ENCODE data around the gene MACROD1.
A peak's percentile ranks its signal among the peaks of the same experiment; 100 is the strongest.

MACROD1 gene

GRCh38 chr11:64035576-64035975 is 130.3 kb downstream of the MACROD1 start, which contains the start of gene FLRT1:
Gene FLRT1 (plus strand): TSS chr11:64035931. CDS start chr11:64116268, 80,337 bp downstream.
- Histone ChIP-seq H3K4me1 (peaks cover 0 to 26% (median 20%) of the 10 kb centered on the region in 4 donors), H3K27ac (no peak within 1 kb of the TSS), H3K4me3 (peak within 1 kb of the TSS; percentile 36 to 54), H3K9me3 (no peaks in the 10 kb centered on the region), H3K36me3 (no peaks in the 10 kb centered on the region), H3K27me3 (peaks cover 0 to 50% of the 10 kb centered on the region in 2 donors)
- no peak for TF ChIP-seq CTCF (IDR thresholded peaks at IDR 0.05)
- no peak for DNase-seq
- intact Hi-C loops (cut with DNase I; ENCODE audit: low total_unique reads) = no loop called here

DNA sequence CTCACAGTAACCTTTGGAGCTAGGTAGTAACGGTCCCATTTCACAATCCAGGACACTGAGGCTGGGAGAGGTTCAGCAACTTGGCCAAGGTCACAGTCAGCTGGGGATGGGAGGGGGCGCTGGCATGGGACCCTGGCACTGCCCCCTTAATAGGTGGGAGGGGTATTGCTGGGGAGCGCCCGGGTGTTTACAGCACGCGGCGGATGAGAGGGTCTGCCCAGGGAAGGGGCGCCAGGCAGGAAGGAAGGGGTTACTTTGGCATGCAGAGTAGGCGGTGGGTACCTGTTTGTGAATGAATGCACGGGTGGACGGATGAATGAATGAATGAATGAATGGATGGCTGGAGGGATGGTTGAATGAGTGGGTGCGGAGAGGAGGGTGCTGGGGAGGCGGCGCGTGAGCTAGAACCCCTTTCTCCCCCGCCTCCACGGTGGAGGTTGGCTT is 130.8 kb downstream of the MACROD1 start:
- no peak for DNase-seq
- Histone ChIP-seq H3K36me3 (no peaks in the 10 kb centered on the region), H3K4me3 (peak overlapping the region; percentile 36 to 54), H3K4me1 (peaks cover 0 to 26% (median 20%) of the 10 kb centered on the region in 4 donors), H3K27me3 (peaks cover 0 to 50% of the 10 kb centered on the region in 2 donors), H3K9me3 (no peaks in the 10 kb centered on the region), H3K27ac (no peak overlapping the region)
- no peak for TF ChIP-seq CTCF (IDR thresholded peaks at IDR 0.05)
- intact Hi-C loops (cut with DNase I; ENCODE audit: low total_unique reads) = no loop called here

DNA sequence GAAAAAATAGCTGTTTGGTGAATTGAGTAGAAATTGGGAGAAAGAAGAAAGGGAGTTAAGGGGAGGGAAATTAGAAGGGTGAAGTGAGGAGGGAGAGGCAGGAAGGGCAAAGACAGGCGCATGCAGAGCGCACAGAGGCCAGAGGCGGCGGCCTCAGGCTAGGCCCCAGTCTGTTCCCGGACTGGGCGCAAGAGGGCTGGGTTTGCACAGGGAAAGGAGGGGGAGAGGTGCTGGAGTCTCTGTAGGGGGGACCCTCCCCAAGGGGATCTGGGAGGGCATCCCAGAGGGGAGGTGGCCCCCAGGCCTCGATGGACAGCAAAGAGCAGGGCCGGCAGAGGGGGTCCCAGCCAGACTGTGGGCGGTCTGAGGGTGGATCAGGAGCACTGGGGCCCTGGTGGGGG is 131.5 kb downstream of the MACROD1 start:
- peaks cover 0 to 26% (median 20%) of the 10 kb centered on the region in 4 donors for H3K4me1 ChIP-seq
- H3K9me3 ChIP-seq = no peaks in the 10 kb centered on the region
- DNase-seq = no peak
- no peak for TF ChIP-seq CTCF (IDR thresholded peaks at IDR 0.05)
- no peak overlapping the region for H3K27ac ChIP-seq
- intact Hi-C loops (cut with DNase I; ENCODE audit: low total_unique reads) = no loop called here
- no peak overlapping the region for H3K4me3 ChIP-seq
- no peaks in the 10 kb centered on the region for H3K36me3 ChIP-seq
- H3K27me3 ChIP-seq = peaks cover 0 to 51% of the 10 kb centered on the region in 2 donors

- no peaks in the 10 kb centered on the region for H3K36me3 ChIP-seq
- no peak for DNase-seq
- intact Hi-C loops (cut with DNase I; ENCODE audit: low total_unique reads) = no loop called here
- H3K27me3 ChIP-seq = peaks cover 0 to 69% of the 10 kb centered on the region in 2 donors
- no peak for TF ChIP-seq CTCF (IDR thresholded peaks at IDR 0.05)
- peaks cover 0 to 32% (median 26%) of the 10 kb centered on the region in 4 donors for H3K4me1 ChIP-seq
- H3K9me3 ChIP-seq = no peaks in the 10 kb centered on the region
- no peak overlapping the region for H3K27ac ChIP-seq
- no peak overlapping the region for H3K4me3 ChIP-seq
These were observed 133.9 kb downstream of the MACROD1 start for GRCh38 chr11:64032050-64032449.

DNA sequence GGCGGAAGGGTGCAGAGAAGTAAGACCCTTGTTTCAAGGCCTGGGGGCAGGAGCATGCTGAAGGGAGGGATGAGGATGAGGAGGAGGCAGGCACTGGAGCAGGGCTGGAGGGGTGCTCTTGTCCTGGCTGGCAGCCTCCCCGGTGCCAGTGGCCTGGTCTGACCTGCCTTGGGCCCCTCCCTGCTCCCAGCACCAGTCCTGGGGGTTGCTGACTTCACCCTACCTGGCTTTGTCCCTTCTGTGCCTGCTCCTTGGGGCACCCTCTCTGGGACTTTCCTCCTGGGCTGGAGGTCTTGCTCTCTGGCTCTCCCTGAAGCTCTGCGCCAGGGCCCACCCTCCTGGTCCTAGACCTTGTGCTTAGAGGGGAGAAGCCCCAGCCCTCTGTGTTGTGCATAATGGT is 134.9 kb downstream of the MACROD1 start:
- Histone ChIP-seq H3K4me1 (peaks cover 0 to 21% (median 17%) of the 10 kb centered on the region in 4 donors), H3K36me3 (no peaks in the 10 kb centered on the region), H3K27ac (no peak overlapping the region), H3K9me3 (no peaks in the 10 kb centered on the region), H3K27me3 (peaks cover 0 to 59% of the 10 kb centered on the region in 2 donors), H3K4me3 (no peak overlapping the region)
- intact Hi-C loops (cut with DNase I; ENCODE audit: low total_unique reads) = no loop called here
- no peak for DNase-seq
- TF ChIP-seq CTCF (IDR thresholded peaks at IDR 0.05) = no peak

GRCh38 chr11:64029773-64030172 is 136.1 kb downstream of the MACROD1 start:
- H3K4me3 ChIP-seq = no peak overlapping the region
- no peak overlapping the region for H3K27ac ChIP-seq
- intact Hi-C loops (cut with DNase I; ENCODE audit: low total_unique reads) = no loop called here
- no peak for TF ChIP-seq CTCF (IDR thresholded peaks at IDR 0.05)
- no peaks in the 10 kb centered on the region for H3K9me3 ChIP-seq
- H3K36me3 ChIP-seq = no peaks in the 10 kb centered on the region
- DNase-seq = no peak
- peaks cover 0 to 50% of the 10 kb centered on the region in 2 donors for H3K27me3 ChIP-seq
- H3K4me1 ChIP-seq = peaks cover 0 to 12% (median 7%) of the 10 kb centered on the region in 4 donors

Measured in tibial artery (tissue), 4 donors.